ENCODE measurements around the gene SAMD8.
"Not testable (repeated sequence)": the region's sequence is repeated elsewhere in the genome, so short reads cannot be mapped to it uniquely, and the experiment has no call there.

The SAMD8 gene

DNA sequence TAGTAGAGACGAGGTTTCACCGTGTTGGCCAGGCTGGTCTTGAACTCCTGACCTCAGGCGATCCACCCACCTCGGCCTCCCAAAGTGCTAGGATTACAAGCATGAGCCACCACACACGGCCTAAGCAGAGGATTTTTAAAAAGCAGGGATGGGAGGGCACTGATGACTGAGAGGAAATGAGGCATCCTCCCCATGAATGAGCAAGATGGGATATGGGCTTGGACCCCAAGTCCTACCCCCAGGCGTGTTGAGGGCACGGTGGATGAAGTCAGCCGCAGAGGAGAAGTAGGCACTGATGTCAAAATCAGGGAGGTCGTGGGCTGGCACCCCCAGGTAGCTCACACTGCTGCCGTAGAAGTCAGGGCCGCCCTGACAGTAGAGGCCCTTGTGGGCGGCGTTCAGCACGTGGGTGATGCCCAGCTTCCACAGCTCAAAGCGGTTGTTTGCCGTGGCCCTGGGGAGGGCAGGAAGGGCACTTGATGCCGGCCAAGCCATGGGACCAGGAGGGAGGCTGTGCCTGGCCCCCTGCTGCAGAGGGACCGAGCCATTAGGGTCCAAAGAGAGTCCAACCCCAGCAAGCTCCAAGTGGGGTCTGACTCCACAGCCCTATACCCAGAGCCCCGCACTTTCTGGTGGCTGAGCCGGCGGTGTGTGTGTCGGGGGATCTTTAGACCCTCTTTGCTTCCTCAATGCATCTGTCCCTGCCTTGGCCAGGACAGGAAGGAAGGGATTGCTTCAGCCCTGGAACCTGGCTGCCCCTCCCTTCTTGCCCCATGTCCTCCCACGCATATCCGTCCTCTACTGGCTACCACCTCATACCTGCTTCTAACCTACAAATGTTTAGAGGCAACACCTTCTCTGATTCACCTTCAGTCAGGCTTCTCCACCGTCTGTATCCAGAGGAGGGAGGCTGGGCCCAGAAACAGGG lies 3.4 kb upstream of the SAMD8 start:
- no peak for DNase-seq (ENCODE audit: low read depth, low spot score)

DNA sequence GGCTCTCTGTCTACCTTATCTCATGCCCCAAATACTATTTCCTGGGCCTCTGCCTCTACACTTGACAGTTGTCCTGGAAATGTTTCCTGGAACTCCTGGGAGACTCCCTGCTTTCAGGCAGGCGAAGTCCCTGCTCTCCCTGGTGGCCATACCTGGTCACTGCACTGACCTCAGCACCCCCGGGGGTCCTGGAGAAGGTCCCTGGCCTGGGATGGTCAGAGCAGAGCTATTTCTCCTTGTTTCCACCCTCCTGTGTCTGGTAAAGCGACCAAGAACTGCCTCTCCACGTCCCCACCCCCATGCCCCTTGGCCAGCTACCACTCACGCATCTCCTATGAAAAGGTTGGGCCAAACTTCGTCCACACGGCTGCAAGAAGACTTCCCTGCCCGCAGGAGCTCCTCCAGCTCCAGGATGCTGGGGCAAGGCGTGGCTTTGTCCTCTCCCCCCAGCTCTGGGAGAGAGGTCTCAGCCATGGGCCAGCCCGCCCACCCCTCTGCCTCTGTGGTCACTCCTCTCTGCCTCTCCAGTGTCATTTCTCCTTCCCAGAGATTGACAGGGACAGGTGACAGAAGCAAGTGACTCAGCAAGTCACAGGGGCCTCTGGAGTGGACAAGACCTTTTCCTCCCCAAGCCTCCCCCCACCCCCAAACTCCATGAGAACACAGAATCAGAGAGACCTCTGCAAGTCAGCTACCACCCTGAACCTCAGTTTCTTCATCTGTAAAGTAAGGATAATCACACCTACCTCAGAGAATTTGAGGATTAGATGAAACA lies 2.6 kb upstream of the SAMD8 start:
- DNase-seq (ENCODE audit: low read depth, low spot score) = peak; percentile 76

DNA sequence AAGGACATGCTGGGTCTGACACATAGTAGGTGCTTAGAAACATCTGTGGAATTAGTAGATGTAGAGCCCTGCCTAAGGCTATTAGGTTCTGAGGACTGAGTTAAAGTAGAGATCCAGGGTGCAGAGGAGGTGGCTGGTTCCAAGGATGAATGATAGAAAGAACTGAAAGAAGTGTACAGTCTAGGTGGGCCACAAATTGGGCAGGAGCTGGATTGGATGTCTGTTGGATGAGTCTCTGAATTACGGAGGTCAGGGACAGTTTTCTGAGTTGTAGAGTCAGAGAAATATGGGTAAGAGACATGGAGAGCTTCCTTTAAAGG lies 2.0 kb upstream of the SAMD8 start:
- DNase-seq (ENCODE audit: low read depth, low spot score) = no peak

DNA sequence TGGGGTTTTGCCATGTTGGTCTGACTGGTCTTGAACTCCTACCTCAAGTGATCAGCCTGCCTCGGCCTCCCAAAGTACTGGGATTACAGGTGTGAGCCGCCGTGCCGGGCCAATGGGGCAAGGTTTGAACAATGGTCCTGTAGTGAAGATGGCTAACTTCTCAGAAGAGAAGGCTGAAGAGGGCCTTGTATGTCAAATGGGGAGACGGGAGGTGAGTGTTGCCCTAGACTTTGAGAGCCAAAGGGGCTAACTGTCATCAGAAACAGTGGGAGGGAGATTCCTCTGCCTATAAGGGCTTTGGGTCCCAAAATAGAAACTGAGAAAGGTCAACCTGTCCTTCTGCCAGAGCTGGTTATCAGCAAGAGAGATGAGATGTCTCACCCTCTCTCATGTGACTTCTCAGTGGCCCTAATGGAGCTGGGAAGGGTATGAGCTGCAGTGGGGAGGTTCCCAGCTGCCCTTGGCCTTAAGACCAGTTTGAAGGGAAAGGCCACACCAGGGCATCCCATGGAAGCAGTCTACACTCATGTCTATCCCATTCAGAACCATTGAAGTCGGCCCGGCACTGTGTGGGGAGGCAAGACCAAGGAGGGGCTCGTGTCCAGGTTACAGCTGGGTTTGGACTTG lies 1.3 kb upstream of the SAMD8 start:
- DNase-seq (ENCODE audit: low read depth, low spot score) = no peak

DNA sequence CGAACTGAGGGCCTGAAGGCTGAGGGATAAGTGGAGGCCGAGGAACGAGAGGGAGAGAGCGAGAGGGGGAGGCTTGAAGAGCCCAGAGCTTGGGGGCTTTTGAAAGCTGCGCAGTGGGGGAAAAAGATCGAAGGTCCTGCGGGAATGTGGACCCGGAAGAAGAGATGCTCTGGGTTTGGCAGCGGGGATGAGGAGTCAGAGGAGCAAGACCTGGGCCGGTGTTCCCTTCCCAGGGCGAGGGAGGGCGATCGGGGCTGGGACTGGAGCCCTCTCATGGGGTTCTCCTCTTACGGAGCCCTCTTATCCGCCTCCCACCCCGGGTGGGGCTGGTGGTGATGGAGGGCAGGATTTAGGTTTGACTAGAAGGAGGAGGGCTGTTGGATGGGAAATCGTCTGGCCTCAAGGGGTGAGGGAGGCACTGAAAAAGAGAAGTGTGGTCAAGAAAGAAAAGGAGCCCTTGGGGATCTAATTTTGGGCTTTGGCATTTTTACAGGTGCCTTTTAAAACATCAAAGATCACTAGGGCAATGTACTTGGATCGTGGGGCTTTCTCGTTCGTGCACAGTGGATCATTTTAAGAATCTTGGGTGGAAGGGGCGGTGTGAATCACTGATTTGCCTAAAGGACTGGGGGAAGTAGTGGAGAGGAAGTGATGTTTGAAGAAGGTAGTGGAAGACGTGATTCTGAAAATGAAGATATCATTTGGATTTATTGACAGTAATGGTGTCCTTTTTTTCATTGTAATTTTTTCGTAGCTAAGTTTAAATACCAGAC lies 637 bp downstream of the SAMD8 start:
- DNase-seq (ENCODE audit: low read depth, low spot score) = peak; percentile 80

DNA sequence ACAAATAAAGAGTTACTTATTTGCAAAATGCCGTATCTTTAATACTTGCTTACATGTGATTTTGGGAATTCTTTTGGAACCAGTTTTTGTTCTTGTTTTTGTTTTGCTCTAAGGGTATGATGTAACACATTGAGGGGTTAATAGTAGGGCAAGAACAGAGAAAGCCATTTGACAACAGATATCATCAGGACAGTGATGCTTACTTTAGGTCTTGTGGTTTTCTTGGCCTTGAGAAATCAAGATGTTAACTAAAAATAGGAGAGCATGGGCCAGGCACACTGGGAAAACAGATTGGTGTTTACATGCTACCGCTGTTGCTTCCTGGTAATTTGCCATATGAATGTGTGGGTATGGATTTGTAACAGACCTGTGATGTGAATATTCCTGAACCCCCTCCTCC lies 3.7 kb downstream of the SAMD8 start:
- no peak for DNase-seq (ENCODE audit: low read depth, low spot score)

GRCh38 chr10:75116941-75117775 lies 5.7 kb downstream of the SAMD8 start:
- DNase-seq (ENCODE audit: low read depth, low spot score) = not testable (repeated sequence)

DNA sequence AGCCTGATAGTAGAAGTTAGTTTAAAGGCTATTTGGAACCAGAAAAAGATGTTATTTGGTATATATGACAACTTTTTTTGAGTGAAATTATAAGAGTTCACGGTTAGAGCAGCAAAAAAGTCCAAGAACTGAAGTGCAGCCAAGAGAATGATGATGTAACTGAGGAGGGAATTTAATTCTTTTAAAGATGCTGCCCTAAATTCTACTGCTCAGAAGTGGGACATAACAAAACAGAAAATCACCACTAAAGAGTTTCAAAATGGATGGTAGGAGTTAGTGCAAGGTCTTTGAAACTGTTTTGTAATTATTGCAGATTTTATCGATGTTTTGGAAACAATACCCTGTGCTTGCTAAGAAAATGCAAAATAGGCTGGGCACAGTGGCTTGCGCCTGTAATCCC lies 6.5 kb downstream of the SAMD8 start:
- DNase-seq (ENCODE audit: low read depth, low spot score) = no peak

DNA sequence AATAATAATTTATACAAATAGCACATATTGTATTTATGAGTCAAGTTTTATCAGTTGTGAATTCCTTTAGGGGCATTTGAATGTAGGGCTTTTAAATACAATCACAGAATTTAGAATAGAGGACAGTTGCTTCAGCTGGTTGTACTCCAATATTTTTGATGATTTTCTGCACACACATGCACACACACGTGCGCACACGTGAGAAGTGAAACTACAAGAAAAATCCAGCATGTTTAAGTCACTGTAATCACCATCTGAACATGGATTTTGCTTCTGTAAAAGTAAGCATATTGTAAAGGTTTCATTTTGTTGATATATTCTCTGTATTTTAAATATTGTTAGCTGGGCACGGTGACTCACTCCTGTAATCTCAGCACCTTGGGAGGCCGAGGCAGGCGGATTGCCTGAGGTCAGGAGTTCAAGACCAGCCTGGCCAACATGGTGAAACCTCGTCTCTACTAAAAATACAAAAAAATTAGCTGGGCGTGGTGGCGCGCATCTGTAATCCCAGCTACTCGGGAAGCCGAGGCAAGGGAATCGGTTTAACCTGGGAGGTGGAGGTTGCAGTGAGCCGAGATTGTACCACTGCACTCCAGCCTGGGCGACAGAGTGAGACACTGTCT lies 8.1 kb downstream of the SAMD8 start:
- not testable (repeated sequence) for DNase-seq (ENCODE audit: low read depth, low spot score)

DNA sequence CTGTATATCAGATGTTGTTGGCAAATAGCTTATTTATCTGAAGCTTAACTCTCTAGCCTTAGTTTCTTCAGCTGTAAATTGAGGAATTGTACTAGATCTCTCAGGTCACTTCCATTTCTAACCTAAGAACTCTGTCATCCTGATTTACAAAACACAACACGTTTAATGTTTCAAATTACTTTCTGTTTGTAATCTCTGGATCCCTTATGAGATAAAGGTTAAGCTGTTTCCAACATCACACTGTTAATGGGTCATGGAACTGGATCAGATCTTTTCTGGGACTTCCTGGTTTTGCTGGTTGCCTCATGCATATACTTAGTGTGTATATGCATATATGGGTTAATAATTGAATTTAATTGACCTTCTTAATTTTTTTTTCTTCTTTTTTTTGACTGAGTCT lies 9.9 kb downstream of the SAMD8 start:
- no peak for DNase-seq (ENCODE audit: low read depth, low spot score)

DNA sequence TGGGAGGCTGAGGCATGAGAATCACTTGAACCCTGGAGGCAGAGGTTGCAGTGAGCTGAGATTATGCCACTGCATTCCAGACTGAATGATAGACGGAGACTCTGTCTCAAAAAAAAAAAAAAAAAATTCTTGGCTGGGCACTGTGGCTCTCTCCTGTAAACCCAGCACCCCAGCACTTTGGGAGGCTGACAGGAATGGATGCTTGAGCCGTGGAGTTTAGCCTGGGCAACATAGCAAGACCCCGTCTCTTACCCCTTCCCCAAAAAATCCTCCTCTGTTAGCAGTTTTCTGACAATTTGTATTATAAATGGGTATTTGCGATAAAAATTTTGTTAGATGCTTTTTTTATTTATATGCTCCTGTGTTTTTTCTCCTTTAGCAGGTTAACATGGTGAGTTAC lies 11.0 kb downstream of the SAMD8 start:
- no peak for DNase-seq (ENCODE audit: low read depth, low spot score)

DNA sequence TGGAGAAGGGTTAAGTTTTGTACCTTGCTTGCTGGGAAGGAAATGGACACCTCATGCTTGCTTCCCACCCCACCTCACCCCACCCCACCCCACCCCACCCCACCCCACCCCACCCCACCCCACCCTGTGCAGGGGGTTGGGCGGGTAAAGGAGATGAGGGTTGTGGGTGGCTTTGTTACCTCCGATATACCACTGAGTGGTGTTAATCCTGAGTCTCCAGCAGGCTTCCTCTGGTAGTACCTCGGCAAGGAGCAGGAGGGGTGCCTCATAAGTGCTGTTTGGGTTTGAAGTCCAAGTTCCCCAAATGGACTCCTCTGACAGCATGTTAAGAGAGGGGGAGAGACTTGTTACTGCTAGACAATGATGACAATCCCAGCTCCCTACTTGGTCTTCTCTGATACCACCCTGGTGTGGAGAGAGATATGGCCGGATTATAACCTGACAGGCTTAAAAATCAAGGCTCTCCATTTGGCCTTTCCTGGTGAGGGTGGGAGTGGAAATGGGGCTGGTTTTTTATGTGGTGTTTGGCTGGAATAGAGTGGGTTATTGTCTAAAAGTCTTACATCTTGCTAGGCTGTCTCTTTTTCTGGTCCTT lies 11.7 kb downstream of the SAMD8 start:
- DNase-seq (ENCODE audit: low read depth, low spot score) = no peak

DNA sequence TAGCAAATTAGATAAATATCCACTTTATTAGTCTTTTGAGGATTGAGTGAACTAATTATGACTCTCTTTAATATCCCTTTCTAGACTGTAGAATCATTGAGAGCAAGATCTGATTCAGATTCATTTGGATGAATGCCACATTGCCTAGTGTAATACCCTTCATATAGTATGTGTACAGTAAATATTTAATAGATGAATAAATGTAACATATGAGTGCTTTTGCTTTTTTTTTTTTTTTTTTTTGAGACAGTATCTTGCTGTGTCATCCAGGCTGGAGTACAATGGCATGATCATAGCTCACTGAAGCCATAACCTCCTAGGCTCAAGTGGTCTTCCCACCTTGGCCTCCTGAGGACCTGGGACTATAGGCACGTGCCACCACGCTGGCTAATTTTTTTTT lies 14.8 kb downstream of the SAMD8 start:
- no peak for DNase-seq (ENCODE audit: low read depth, low spot score)

GRCh38 chr10:75127471-75127870 lies 16.0 kb downstream of the SAMD8 start:
- no peak for DNase-seq (ENCODE audit: low read depth, low spot score)

GRCh38 chr10:75128985-75129384 lies 17.5 kb downstream of the SAMD8 start:
- not testable (repeated sequence) for DNase-seq (ENCODE audit: low read depth, low spot score)

DNA sequence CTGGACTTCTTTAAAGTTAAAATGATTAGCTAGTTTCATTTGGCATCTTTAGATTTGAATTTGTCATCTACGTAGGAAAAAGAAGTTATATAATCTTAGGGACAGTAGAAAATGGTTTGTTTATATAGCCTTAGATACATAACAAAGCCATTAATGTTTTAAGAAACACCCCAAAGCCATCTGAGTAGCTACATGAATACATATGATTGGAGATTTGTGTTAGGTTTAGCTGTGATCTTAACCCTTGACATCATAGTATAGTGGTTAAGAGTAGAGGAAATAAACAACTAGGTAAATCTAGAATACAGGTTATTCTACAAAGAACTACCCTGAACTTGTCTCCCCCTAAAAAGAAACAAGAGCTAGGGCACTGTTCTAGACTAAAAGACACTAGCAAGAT lies 18.1 kb downstream of the SAMD8 start:
- no peak for DNase-seq (ENCODE audit: low read depth, low spot score)

- DNase-seq (ENCODE audit: low read depth, low spot score) = not testable (repeated sequence)
Observed at GRCh38 chr10:75133701-75134100, 22.2 kb downstream of the SAMD8 start.

DNA sequence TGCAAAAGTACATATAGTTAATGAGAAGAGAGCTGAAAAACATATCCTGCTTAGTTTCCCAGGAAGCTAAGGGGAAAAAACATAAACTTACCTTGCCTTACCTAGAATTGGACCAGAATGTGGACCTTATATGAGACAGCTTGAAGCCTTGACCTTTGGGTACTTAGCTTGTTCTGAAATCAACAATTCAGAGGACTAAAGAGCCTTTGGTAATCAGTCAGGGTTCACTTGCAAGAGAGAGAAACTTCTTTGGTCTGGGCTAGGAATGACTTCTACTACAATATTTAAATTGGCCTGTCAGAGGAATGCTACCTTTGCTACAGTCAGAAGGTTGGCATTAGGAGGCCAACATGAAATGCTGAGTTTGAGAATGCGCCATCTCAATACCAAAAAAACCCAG lies 24.9 kb downstream of the SAMD8 start:
- DNase-seq (ENCODE audit: low read depth, low spot score) = no peak

- DNase-seq (ENCODE audit: low read depth, low spot score) = no peak
Observed at GRCh38 chr10:75137533-75138438, 26.3 kb downstream of the SAMD8 start.

All from ELF-1 (cell line).